Smooth muscle cell (in vitro differentiated cells): ENCODE results near the gene SPEF2. TPM values are rescaled to one million over a fixed set of nuclear protein-coding genes. Genes with fewer than 3 reads are reported as not detected.

ENCODE experiments used
- DNase-seq: peaks from one replicate; lab custom pipeline; 2025; ENCODE audit not compliant: unreplicated experiment; lab: John Stamatoyannopoulos, UW
- H2AFZ ChIP-seq: fragments of 200-600 bp; sonication (generic); 2 replicates; pipeline ENCODE4 v1.6.0; 2016; ENCODE audit warnings: antibody characterized with exemption, low read depth, mild to moderate bottlenecking
- H3F3A ChIP-seq: fragments of 200-600 bp; sonication (generic); 2 replicates; pipeline ENCODE4 v1.6.0; 2017; ENCODE audit warnings: antibody characterized with exemption, low read depth
- H3K27ac ChIP-seq: fragments of 200-600 bp; sonication (generic); 2 replicates; pipeline ENCODE4 v1.5.1; 2016; ENCODE audit warnings: low read depth, mild to moderate bottlenecking
- H3K27me3 ChIP-seq: fragments of 200-600 bp; sonication (generic); 2 replicates; pipeline ENCODE4 v1.6.1; 2016; ENCODE audit warnings: low read depth, mild to moderate bottlenecking
- H3K36me3 ChIP-seq: fragments of 200-600 bp; sonication (generic); 2 replicates; pipeline ENCODE4 v1.5.1; 2016; ENCODE audit warnings: low read depth
- H3K4me1 ChIP-seq: fragments of 200-600 bp; sonication (generic); 2 replicates; pipeline ENCODE4 v1.5.1; 2016; ENCODE audit warnings: low read depth
- H3K4me2 ChIP-seq: fragments of 200-600 bp; sonication (generic); 2 replicates; pipeline ENCODE4 v1.6.0; 2016; ENCODE audit warnings: mild to moderate bottlenecking
- H3K4me3 ChIP-seq: fragments of 200-600 bp; sonication (generic); 2 replicates; pipeline ENCODE4 v1.5.1; 2016; ENCODE audit warnings: mild to moderate bottlenecking
- H3K79me2 ChIP-seq: fragments of 200-600 bp; sonication (generic); 2 replicates; pipeline ENCODE4 v1.6.0; 2016; ENCODE audit warnings: low read depth, mild to moderate bottlenecking
- H3K9ac ChIP-seq: fragments of 200-600 bp; sonication (generic); 2 replicates; pipeline ENCODE4 v1.6.0; 2016; ENCODE audit warnings: low read depth
- H3K9me3 ChIP-seq: fragments of 200-600 bp; sonication (generic); replicated peaks from 2 replicates; pipeline ENCODE4 v1.5.1; 2016; ENCODE audit warnings: low read depth
- H4K20me1 ChIP-seq: fragments of 200-600 bp; sonication (generic); 2 replicates; pipeline ENCODE4 v1.6.0; 2016; ENCODE audit warnings: low read depth
- WGBS: methylation state at CpG from one replicate; pipeline ENCODE4 v1.1.7; 2016; ENCODE audit warnings: low lambda C conversion rate; 5-methylcytosine and 5-hydroxymethylcytosine counted together
- polyA plus RNA-seq: library from polyadenylated mRNA; unstranded; fragments of >200 nt; fragmentation: Nextera tagmentation; extraction: Ambion mirVana; gene quantifications from 2 replicates; pipeline ENCODE4 v1.2.1, GENCODE V29; 2016
- total RNA-seq: library from RNA; depleted of rRNA; stranded (reverse); fragments of >200 nt; gene quantifications from 2 replicates; pipeline ENCODE4 v1.2.3, GENCODE V29; 2014
- TF ChIP-seq, protein P1 (sequence below): fragments of 200-600 bp; sonication (generic); IDR thresholded peaks from 2 replicates; pipeline ENCODE4 v1.5.1; 2017; ENCODE audit warnings: borderline replicate concordance, mild to moderate bottlenecking, antibody characterized with exemption; ENCODE audit not compliant: insufficient read depth, poor library complexity, severe bottlenecking

Gene SPEF2
- total and polyA plus RNA-seq, 2 experiments from 2014 or later, result 3.1 to 4.8 TPM

DNA sequence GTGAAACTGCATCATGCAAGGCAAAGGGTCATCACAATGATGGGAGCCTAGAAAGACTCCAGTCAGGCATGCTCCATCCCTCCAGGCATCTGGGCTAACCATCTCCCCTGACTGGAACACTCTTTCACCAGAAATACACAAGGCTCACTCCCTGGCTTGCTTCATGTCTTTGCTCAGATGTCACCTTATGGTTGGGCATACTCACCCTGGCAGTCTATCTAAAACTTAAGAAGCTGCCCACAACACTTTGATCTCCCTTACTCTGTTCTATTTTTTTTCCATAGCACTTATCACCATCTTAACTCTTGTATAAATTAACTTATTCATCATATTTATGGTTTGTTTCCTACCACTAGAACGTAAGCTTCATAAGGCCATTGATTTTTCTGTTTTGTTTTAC lies 90.0 kb downstream of the SPEF2 start:
- H3K4me2 ChIP-seq, result no peak overlapping the region
- no peaks in the 10 kb centered on the region for H3K27me3 ChIP-seq
- 92% methylated on average over 1 of the region's 1 CpG for WGBS
- H4K20me1 ChIP-seq, result no peaks in the 10 kb centered on the region
- DNase-seq, result no peak
- H3K36me3 ChIP-seq, result no peaks in the 10 kb centered on the region
- H3F3A ChIP-seq, result no peaks in the 10 kb centered on the region
- H3K27ac ChIP-seq, result no peak overlapping the region
- no peak overlapping the region for H3K4me3 ChIP-seq
- no peaks in the 10 kb centered on the region for H3K79me2 ChIP-seq
- TF ChIP-seq, protein P1, sequence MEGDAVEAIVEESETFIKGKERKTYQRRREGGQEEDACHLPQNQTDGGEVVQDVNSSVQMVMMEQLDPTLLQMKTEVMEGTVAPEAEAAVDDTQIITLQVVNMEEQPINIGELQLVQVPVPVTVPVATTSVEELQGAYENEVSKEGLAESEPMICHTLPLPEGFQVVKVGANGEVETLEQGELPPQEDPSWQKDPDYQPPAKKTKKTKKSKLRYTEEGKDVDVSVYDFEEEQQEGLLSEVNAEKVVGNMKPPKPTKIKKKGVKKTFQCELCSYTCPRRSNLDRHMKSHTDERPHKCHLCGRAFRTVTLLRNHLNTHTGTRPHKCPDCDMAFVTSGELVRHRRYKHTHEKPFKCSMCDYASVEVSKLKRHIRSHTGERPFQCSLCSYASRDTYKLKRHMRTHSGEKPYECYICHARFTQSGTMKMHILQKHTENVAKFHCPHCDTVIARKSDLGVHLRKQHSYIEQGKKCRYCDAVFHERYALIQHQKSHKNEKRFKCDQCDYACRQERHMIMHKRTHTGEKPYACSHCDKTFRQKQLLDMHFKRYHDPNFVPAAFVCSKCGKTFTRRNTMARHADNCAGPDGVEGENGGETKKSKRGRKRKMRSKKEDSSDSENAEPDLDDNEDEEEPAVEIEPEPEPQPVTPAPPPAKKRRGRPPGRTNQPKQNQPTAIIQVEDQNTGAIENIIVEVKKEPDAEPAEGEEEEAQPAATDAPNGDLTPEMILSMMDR, result no peak
- no peak overlapping the region for H2AFZ ChIP-seq
- H3K9me3 ChIP-seq, result no peaks in the 10 kb centered on the region
- no peaks in the 10 kb centered on the region for H3K4me1 ChIP-seq
- no peak overlapping the region for H3K9ac ChIP-seq

DNA sequence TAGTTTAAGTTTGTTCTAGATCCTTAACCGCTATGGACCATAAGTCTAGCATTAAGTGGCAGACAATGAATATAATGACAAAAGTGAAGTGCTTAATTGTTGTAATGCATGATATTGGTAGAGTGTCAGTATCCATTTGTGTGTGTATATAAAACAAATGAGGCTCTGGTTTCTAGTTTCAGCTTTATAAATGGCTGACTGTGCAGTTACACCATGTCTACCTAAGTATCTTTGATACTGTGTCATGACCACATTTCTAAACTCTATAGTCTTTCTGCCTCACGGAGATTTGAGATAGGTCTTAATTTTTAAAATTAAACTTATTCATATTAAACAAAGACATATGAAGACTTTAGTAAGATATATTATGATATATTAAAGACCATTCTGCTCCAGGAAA lies 92.0 kb downstream of the SPEF2 start:
- TF ChIP-seq, protein P1, result no peak
- no peaks in the 10 kb centered on the region for H3K79me2 ChIP-seq
- no peaks in the 10 kb centered on the region for H3K36me3 ChIP-seq
- H3K27me3 ChIP-seq, result no peaks in the 10 kb centered on the region
- H3K9ac ChIP-seq, result no peak overlapping the region
- H3F3A ChIP-seq, result no peaks in the 10 kb centered on the region
- H3K9me3 ChIP-seq, result no peaks in the 10 kb centered on the region
- DNase-seq, result no peak
- no peaks in the 10 kb centered on the region for H4K20me1 ChIP-seq
- no peak overlapping the region for H2AFZ ChIP-seq
- no peak overlapping the region for H3K4me3 ChIP-seq
- no peaks in the 10 kb centered on the region for H3K4me1 ChIP-seq
- 96% methylated on average over 2 of the region's 2 CpGs for WGBS
- no peak overlapping the region for H3K4me2 ChIP-seq
- no peak overlapping the region for H3K27ac ChIP-seq

DNA sequence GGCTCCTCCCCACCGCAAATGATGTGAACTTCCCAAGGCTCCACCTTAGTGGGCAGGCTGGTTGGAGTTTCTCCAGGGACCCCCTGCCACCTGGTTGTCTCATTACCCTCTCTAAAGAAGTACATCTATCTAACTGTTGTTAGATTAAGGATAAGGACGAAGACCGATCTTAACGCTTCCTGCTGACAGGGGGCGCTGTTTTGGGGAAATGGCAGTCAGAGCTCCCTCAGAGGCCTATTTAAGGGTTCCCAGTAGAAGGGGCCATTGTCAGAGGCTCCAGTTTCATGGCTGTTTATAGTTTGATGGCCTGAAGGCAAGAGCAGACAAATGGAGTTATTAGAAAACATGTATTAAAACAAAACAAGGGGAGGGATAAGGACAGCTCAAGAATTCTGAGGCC lies 100.1 kb downstream of the SPEF2 start:
- Histone ChIP-seq H3K4me3 (no peak overlapping the region), H3K27ac (no peak overlapping the region), H4K20me1 (no peaks in the 10 kb centered on the region), H3K9me3 (no peaks in the 10 kb centered on the region), H3K27me3 (no peaks in the 10 kb centered on the region), H3K9ac (no peak overlapping the region), H3F3A (no peaks in the 10 kb centered on the region), H3K4me1 (no peaks in the 10 kb centered on the region), H3K36me3 (no peaks in the 10 kb centered on the region), H3K79me2 (no peaks in the 10 kb centered on the region), H3K4me2 (no peak overlapping the region), H2AFZ (no peak overlapping the region)
- DNase-seq, result no peak
- TF ChIP-seq, protein P1, result no peak
- WGBS, result 74% methylated on average over 5 of the region's 5 CpGs

DNA sequence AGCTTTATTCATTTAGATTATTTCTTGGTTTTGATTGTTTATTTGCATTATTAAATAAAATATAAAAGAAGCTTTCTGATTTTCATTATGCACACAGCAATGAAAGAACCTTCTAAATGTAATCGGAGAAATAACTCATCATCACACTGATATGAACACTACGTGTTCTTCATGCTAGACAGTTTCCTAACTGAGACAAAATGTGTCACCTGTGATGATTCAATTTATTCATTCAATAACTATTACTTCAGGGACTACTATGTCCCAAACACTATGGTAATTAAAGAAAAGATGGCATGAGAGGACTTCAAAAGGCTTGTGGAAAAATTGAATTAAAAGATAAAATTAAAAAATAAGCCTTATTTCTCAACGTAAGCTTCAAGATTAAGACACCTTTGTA lies 118.1 kb downstream of the SPEF2 start:
- WGBS, result 95% methylated on average over 3 of the region's 3 CpGs
- Histone ChIP-seq H3K9me3 (no peaks in the 10 kb centered on the region), H3K4me3 (no peak overlapping the region), H3K27ac (no peak overlapping the region), H2AFZ (no peak overlapping the region), H4K20me1 (no peaks in the 10 kb centered on the region), H3K79me2 (no peaks in the 10 kb centered on the region), H3K36me3 (no peaks in the 10 kb centered on the region), H3K9ac (no peak overlapping the region), H3F3A (no peaks in the 10 kb centered on the region), H3K4me2 (no peak overlapping the region), H3K4me1 (no peaks in the 10 kb centered on the region), H3K27me3 (no peaks in the 10 kb centered on the region)
- no peak for DNase-seq
- TF ChIP-seq, protein P1, result no peak
